ENCODE data around the gene SMYD3.
"Not testable (repeated sequence)": the region's sequence is repeated elsewhere in the genome, so short reads cannot be mapped to it uniquely, and the experiment has no call there.

SMYD3 gene

DNA sequence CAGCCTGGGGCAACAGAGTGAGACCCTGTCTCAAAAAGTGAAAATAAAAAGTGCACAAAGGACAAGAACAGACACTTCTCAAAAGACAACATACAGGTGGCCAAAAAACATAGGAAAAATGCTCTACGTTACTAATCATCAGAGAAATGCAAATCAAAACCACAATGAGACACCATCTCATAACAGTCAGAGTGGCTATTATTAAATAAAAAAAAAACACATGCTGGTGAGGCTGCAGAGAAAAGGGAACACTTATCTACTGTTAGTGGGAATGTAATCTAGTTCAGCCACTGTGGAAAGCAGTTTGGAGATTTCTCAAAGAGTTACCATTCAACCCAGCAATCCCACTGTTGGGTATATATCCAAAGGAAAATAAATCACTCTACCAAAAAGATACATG lies 173.2 kb downstream of the SMYD3 start:
- H3K27me3 ChIP-seq (ENCODE audit: control insufficient read depth in 1 of 2, insufficient read depth in 1 of 2, low read length in 2 of 2), result no peaks in the 10 kb centered on the region
- H2AK5ac ChIP-seq (ENCODE audit: low read length, severe bottlenecking), result no peak overlapping the region
- peaks cover 4% of the 10 kb centered on the region for H3K9me3 ChIP-seq (ENCODE audit: control insufficient read depth, low read length)
- no peak overlapping the region for H3K27ac ChIP-seq (ENCODE audit: low read length, poor library complexity, severe bottlenecking)
- no CpG with 5 or more reads among the region's 1 CpG for WGBS
- no peak overlapping the region for H3K9ac ChIP-seq (ENCODE audit: low read length)
- no peak overlapping the region for H4K91ac ChIP-seq (ENCODE audit: low read length)
- H3K36me3 ChIP-seq (ENCODE audit: control insufficient read depth in 1 of 2, insufficient read depth in 2 of 2, low read depth in 1 of 2, low read length in 2 of 2), result peaks cover 3 to 22% of the 10 kb centered on the region in 2 experiments
- no peak overlapping the region for H4K8ac ChIP-seq (ENCODE audit: low read length)
- no peak overlapping the region for H3K4ac ChIP-seq (ENCODE audit: low read depth in 1 of 2, low read length in 2 of 2)
- H3K14ac ChIP-seq (ENCODE audit: low read length in 2 of 2), result no peak overlapping the region
- H2AFZ ChIP-seq (ENCODE audit: low read depth, low read length), result no peak overlapping the region
- no peak overlapping the region for H3K23ac ChIP-seq (ENCODE audit: low read length in 2 of 2)
- H2BK12ac ChIP-seq (ENCODE audit: low read length in 2 of 2), result no peak overlapping the region
- H2BK120ac ChIP-seq (ENCODE audit: low read depth, low read length), result no peak overlapping the region
- H3K4me3 ChIP-seq (ENCODE audit: insufficient read depth in 1 of 2, low read depth in 1 of 2, low read length in 2 of 2), result no peak overlapping the region
- H2BK15ac ChIP-seq (ENCODE audit: low read depth, poor library complexity, severe bottlenecking), result no peak overlapping the region
- H3K4me1 ChIP-seq (ENCODE audit: control insufficient read depth, insufficient read depth, low read depth, low read length), result no peaks in the 10 kb centered on the region
- no peak overlapping the region for H3K4me2 ChIP-seq (ENCODE audit: low read length, poor library complexity, severe bottlenecking)
- H3K79me1 ChIP-seq (replicated peaks; ENCODE audit: low read length, poor library complexity, severe bottlenecking), result peaks cover 4% of the 10 kb centered on the region
- DNase-seq, result no peak
- no peak overlapping the region for H3K18ac ChIP-seq (ENCODE audit: low read depth in 1 of 2, low read length in 2 of 2)
- H2BK5ac ChIP-seq (ENCODE audit: low read depth, low read length, poor library complexity, severe bottlenecking), result no peak overlapping the region

DNA sequence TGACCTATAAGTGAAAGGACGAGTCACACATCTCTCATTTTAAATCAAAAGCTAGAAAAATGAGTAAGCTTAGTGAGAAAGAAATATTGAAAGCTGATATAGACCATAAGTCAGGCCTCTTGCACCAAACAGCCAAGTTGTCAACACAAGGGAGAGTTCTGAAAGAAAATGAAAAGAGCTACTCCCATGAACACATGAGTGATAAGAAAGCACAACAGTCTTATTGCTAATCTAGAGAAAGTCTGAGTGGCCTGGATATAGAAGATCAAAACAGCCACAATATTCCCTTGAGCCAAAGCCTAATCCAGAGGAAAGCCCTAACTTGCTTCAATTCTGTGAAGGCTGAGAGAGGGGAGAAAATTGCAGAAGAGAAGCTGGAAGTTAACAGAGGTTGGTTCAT lies 175.0 kb downstream of the SMYD3 start:
- no peak overlapping the region for H3K4me3 ChIP-seq (ENCODE audit: insufficient read depth in 1 of 2, low read depth in 1 of 2, low read length in 2 of 2)
- WGBS, result no CpG with 5 or more reads among the region's 1 CpG
- no peak overlapping the region for H3K9ac ChIP-seq (ENCODE audit: low read length)
- H3K9me3 ChIP-seq (ENCODE audit: control insufficient read depth, low read length), result peaks cover 4% of the 10 kb centered on the region
- H2AK5ac ChIP-seq (ENCODE audit: low read length, severe bottlenecking), result no peak overlapping the region
- peaks cover 4% of the 10 kb centered on the region for H3K79me1 ChIP-seq (replicated peaks; ENCODE audit: low read length, poor library complexity, severe bottlenecking)
- H2BK5ac ChIP-seq (ENCODE audit: low read depth, low read length, poor library complexity, severe bottlenecking), result no peak overlapping the region
- H4K91ac ChIP-seq (ENCODE audit: low read length), result no peak overlapping the region
- H3K14ac ChIP-seq (ENCODE audit: low read length in 2 of 2), result no peak overlapping the region
- no peak overlapping the region for H2AFZ ChIP-seq (ENCODE audit: low read depth, low read length)
- H3K4ac ChIP-seq (ENCODE audit: low read depth in 1 of 2, low read length in 2 of 2), result no peak overlapping the region
- no peak overlapping the region for H2BK12ac ChIP-seq (ENCODE audit: low read length in 2 of 2)
- no peak for DNase-seq
- H3K36me3 ChIP-seq (ENCODE audit: control insufficient read depth in 1 of 2, insufficient read depth in 2 of 2, low read depth in 1 of 2, low read length in 2 of 2), result peaks cover 3 to 32% of the 10 kb centered on the region in 2 experiments
- no peak overlapping the region for H3K23ac ChIP-seq (ENCODE audit: low read length in 2 of 2)
- H3K18ac ChIP-seq (ENCODE audit: low read depth in 1 of 2, low read length in 2 of 2), result no peak overlapping the region
- H3K27ac ChIP-seq (ENCODE audit: low read length, poor library complexity, severe bottlenecking), result no peak overlapping the region
- no peak overlapping the region for H4K8ac ChIP-seq (ENCODE audit: low read length)
- H3K27me3 ChIP-seq (ENCODE audit: control insufficient read depth in 1 of 2, insufficient read depth in 1 of 2, low read length in 2 of 2), result no peaks in the 10 kb centered on the region
- H2BK120ac ChIP-seq (ENCODE audit: low read depth, low read length), result no peak overlapping the region
- H2BK15ac ChIP-seq (ENCODE audit: low read depth, poor library complexity, severe bottlenecking), result no peak overlapping the region
- no peak overlapping the region for H3K4me2 ChIP-seq (ENCODE audit: low read length, poor library complexity, severe bottlenecking)
- no peaks in the 10 kb centered on the region for H3K4me1 ChIP-seq (ENCODE audit: control insufficient read depth, insufficient read depth, low read depth, low read length)

DNA sequence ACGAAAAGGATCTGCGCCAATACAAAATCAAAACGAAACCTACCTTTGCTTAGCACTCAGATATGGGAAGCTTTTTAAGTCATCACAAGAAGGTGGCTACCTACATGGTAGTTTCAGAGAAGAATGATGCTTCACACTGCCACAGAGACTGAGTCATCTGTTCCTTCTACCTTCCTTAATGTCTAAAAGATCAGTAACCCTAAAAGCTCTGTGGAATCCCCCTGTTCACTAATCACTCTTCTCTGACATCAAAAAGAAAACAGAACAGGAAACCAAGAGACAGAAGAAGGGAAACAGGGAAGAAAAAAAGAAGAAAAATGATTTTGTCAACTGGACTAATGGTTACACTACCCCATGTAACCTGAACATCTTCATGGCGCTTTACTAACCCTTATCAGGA lies 177.2 kb downstream of the SMYD3 start:
- H4K91ac ChIP-seq (ENCODE audit: low read length), result no peak overlapping the region
- H2AFZ ChIP-seq (ENCODE audit: low read depth, low read length), result no peak overlapping the region
- H3K9ac ChIP-seq (ENCODE audit: low read length), result no peak overlapping the region
- H3K4me1 ChIP-seq (ENCODE audit: control insufficient read depth, insufficient read depth, low read depth, low read length), result no peaks in the 10 kb centered on the region
- H4K8ac ChIP-seq (ENCODE audit: low read length), result no peak overlapping the region
- no peak overlapping the region for H3K4me2 ChIP-seq (ENCODE audit: low read length, poor library complexity, severe bottlenecking)
- no peak overlapping the region for H3K4ac ChIP-seq (ENCODE audit: low read depth in 1 of 2, low read length in 2 of 2)
- no peaks in the 10 kb centered on the region for H3K27me3 ChIP-seq (ENCODE audit: control insufficient read depth in 1 of 2, insufficient read depth in 1 of 2, low read length in 2 of 2)
- no peak overlapping the region for H3K4me3 ChIP-seq (ENCODE audit: insufficient read depth in 1 of 2, low read depth in 1 of 2, low read length in 2 of 2)
- H3K18ac ChIP-seq (ENCODE audit: low read depth in 1 of 2, low read length in 2 of 2), result no peak overlapping the region
- no peak overlapping the region for H2BK12ac ChIP-seq (ENCODE audit: low read length in 2 of 2)
- H3K36me3 ChIP-seq (ENCODE audit: control insufficient read depth in 1 of 2, insufficient read depth in 2 of 2, low read depth in 1 of 2, low read length in 2 of 2), result peaks cover 3 to 43% of the 10 kb centered on the region in 2 experiments
- H2BK15ac ChIP-seq (ENCODE audit: low read depth, poor library complexity, severe bottlenecking), result no peak overlapping the region
- no peak overlapping the region for H2BK5ac ChIP-seq (ENCODE audit: low read depth, low read length, poor library complexity, severe bottlenecking)
- H2AK5ac ChIP-seq (ENCODE audit: low read length, severe bottlenecking), result no peak overlapping the region
- peaks cover 3% of the 10 kb centered on the region for H3K79me1 ChIP-seq (replicated peaks; ENCODE audit: low read length, poor library complexity, severe bottlenecking)
- H3K27ac ChIP-seq (ENCODE audit: low read length, poor library complexity, severe bottlenecking), result no peak overlapping the region
- no peak overlapping the region for H3K14ac ChIP-seq (ENCODE audit: low read length in 2 of 2)
- 92% methylated on average over 3 of the region's 4 CpGs for WGBS
- H2BK120ac ChIP-seq (ENCODE audit: low read depth, low read length), result no peak overlapping the region
- no peak for DNase-seq
- H3K9me3 ChIP-seq (ENCODE audit: control insufficient read depth, low read length), result peaks cover 4% of the 10 kb centered on the region
- H3K23ac ChIP-seq (ENCODE audit: low read length in 2 of 2), result no peak overlapping the region

DNA sequence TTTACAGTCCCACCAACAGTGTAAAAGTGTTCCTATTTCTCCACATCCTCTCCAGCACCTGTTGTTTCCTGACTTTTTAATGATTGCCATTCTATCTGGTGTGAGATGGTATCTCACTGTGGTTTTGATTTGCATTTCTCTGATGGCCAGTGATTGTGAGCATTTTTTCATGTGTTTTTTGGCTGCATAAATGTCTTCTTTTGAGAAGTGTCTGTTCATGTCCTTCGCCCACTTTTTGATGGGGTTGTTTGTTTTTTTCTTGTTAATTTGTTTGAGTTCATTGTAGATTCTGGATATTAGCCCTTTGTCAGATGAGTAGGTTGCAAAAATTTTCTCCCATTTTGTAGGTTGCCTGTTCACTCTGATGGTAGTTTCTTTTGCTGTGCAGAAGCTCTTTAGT lies 177.8 kb downstream of the SMYD3 start:
- H3K4me1 ChIP-seq (ENCODE audit: control insufficient read depth, insufficient read depth, low read depth, low read length); DNase-seq; H3K27me3 ChIP-seq (ENCODE audit: control insufficient read depth in 1 of 2, insufficient read depth in 1 of 2, low read length in 2 of 2); H3K4me3 ChIP-seq (ENCODE audit: insufficient read depth in 1 of 2, low read depth in 1 of 2, low read length in 2 of 2); H3K79me1 ChIP-seq (replicated peaks; ENCODE audit: low read length, poor library complexity, severe bottlenecking); H3K18ac ChIP-seq (ENCODE audit: low read depth in 1 of 2, low read length in 2 of 2); H3K27ac ChIP-seq (ENCODE audit: low read length, poor library complexity, severe bottlenecking); H4K91ac ChIP-seq (ENCODE audit: low read length); H3K9ac ChIP-seq (ENCODE audit: low read length); H3K9me3 ChIP-seq (ENCODE audit: control insufficient read depth, low read length); H2AFZ ChIP-seq (ENCODE audit: low read depth, low read length); H2BK5ac ChIP-seq (ENCODE audit: low read depth, low read length, poor library complexity, severe bottlenecking); H2BK12ac ChIP-seq (ENCODE audit: low read length in 2 of 2); H3K14ac ChIP-seq (ENCODE audit: low read length in 2 of 2); H3K4me2 ChIP-seq (ENCODE audit: low read length, poor library complexity, severe bottlenecking); H2BK120ac ChIP-seq (ENCODE audit: low read depth, low read length); H4K8ac ChIP-seq (ENCODE audit: low read length); H3K4ac ChIP-seq (ENCODE audit: low read depth in 1 of 2, low read length in 2 of 2); H2AK5ac ChIP-seq (ENCODE audit: low read length, severe bottlenecking); H3K23ac ChIP-seq (ENCODE audit: low read length in 2 of 2); H2BK15ac ChIP-seq (ENCODE audit: low read depth, poor library complexity, severe bottlenecking): not testable (repeated sequence)
- peaks cover 3 to 39% of the 10 kb centered on the region in 2 experiments for H3K36me3 ChIP-seq (ENCODE audit: control insufficient read depth in 1 of 2, insufficient read depth in 2 of 2, low read depth in 1 of 2, low read length in 2 of 2)
- WGBS, result no CpG with 5 or more reads among the region's 1 CpG
